Central memory CD8-positive, alpha-beta T cell (primary cell): Measurements from ENCODE around the gene RGS11.
"Not testable (repeated sequence)": the region's sequence is repeated elsewhere in the genome, so short reads cannot be mapped to it uniquely, and the experiment has no call there.

ENCODE experiments used
- ATAC-seq: fragments of 150-1000 bp; cut with Tn5 transposase; replicated peaks from 2 replicates; pipeline ENCODE4 v1.10.0; 2022; ENCODE audit warnings: mild to moderate bottlenecking, moderate FRiP score, moderate number of reproducible peaks; ENCODE audit not compliant: poor library complexity, severe bottlenecking; ENCODE audit errors: extremely low read depth
- DNase-seq, 2 donors: peaks; one replicate each; pipeline ENCODE4 v3.0.0; 2021; ENCODE audit warnings: low spot score in 2 of 2
- H3K27ac Mint-ChIP-seq: one replicate; pipeline ENCODE4 v1.8.0; 2022; ENCODE audit warnings: low read depth, mild to moderate bottlenecking, moderate library complexity, mixed read lengths
- H3K27me3 Mint-ChIP-seq: one replicate; pipeline ENCODE4 v1.8.0; 2022; ENCODE audit warnings: mixed read lengths
- H3K36me3 Mint-ChIP-seq: one replicate; pipeline ENCODE4 v1.8.0; 2022; ENCODE audit warnings: mild to moderate bottlenecking, moderate library complexity, mixed read lengths; ENCODE audit not compliant: insufficient read depth
- H3K4me1 Mint-ChIP-seq: one replicate; pipeline ENCODE4 v1.8.0; 2022; ENCODE audit warnings: mixed read lengths
- H3K4me3 Mint-ChIP-seq: one replicate; pipeline ENCODE4 v1.8.0; 2022; ENCODE audit warnings: mild to moderate bottlenecking, moderate library complexity, mixed read lengths
- H3K9me3 Mint-ChIP-seq: one replicate; pipeline ENCODE4 v1.8.0; 2022; ENCODE audit warnings: mixed read lengths

The RGS11 gene

GRCh38 chr16:270381-271255 is 5.1 kb downstream of the RGS11 start:
- no peak for ATAC-seq
- no peaks in the 10 kb centered on the region for H3K27me3 Mint-ChIP-seq
- H3K36me3 Mint-ChIP-seq: peaks cover 4% of the 10 kb centered on the region
- H3K27ac Mint-ChIP-seq: no peak overlapping the region
- DNase-seq: no peak
- H3K4me3 Mint-ChIP-seq: no peak overlapping the region
- H3K4me1 Mint-ChIP-seq: no peaks in the 10 kb centered on the region
- H3K9me3 Mint-ChIP-seq: no peaks in the 10 kb centered on the region

GRCh38 chr16:269061-269796 is 6.5 kb downstream of the RGS11 start:
- H3K27me3 Mint-ChIP-seq: no peaks in the 10 kb centered on the region
- H3K36me3 Mint-ChIP-seq: peaks cover 4% of the 10 kb centered on the region
- ATAC-seq (no peak), DNase-seq (no peak)
- no peak overlapping the region for H3K4me3 Mint-ChIP-seq
- no peaks in the 10 kb centered on the region for H3K4me1 Mint-ChIP-seq
- no peak overlapping the region for H3K27ac Mint-ChIP-seq
- no peaks in the 10 kb centered on the region for H3K9me3 Mint-ChIP-seq

GRCh38 chr16:268141-269053 is 7.3 kb downstream of the RGS11 start:
- no peak for DNase-seq

GRCh38 chr16:267562-267961 is 8.2 kb downstream of the RGS11 start:
- H3K36me3 Mint-ChIP-seq, H3K27me3 Mint-ChIP-seq, H3K4me1 Mint-ChIP-seq, ATAC-seq, DNase-seq, H3K9me3 Mint-ChIP-seq, H3K4me3 Mint-ChIP-seq, H3K27ac Mint-ChIP-seq: not testable (repeated sequence)

More at GRCh38 chr16:268141-269053, 7.3 kb downstream of the RGS11 start:
- Mint-ChIP-seq H3K4me3 (no peak overlapping the region), H3K4me1 (no peaks in the 10 kb centered on the region), H3K36me3 (peaks cover 5% of the 10 kb centered on the region), H3K27me3 (no peaks in the 10 kb centered on the region), H3K27ac (no peak overlapping the region), H3K9me3 (no peaks in the 10 kb centered on the region)
- ATAC-seq: no peak

- Mint-ChIP-seq H3K9me3 (no peaks in the 10 kb centered on the region), H3K27me3 (no peaks in the 10 kb centered on the region), H3K27ac (no peak overlapping the region), H3K4me3 (no peak overlapping the region), H3K4me1 (no peaks in the 10 kb centered on the region), H3K36me3 (peaks cover 7% of the 10 kb centered on the region)
- no peak for ATAC-seq
- DNase-seq: no peak
These were observed 9.2 kb downstream of the RGS11 start for GRCh38 chr16:266258-267164.

- DNase-seq (no peak), ATAC-seq (no peak)
- Mint-ChIP-seq H3K4me1 (no peaks in the 10 kb centered on the region), H3K9me3 (no peaks in the 10 kb centered on the region), H3K27ac (no peak overlapping the region), H3K27me3 (no peaks in the 10 kb centered on the region), H3K4me3 (no peak overlapping the region), H3K36me3 (peaks cover 8% of the 10 kb centered on the region)
These were observed 10.0 kb downstream of the RGS11 start for GRCh38 chr16:265711-266110.

- no peaks in the 10 kb centered on the region for H3K27me3 Mint-ChIP-seq
- no peak for ATAC-seq
These were observed 10.7 kb downstream of the RGS11 start for GRCh38 chr16:265002-265529.

GRCh38 chr16:264440-264951 is 11.2 kb downstream of the RGS11 start:
- Mint-ChIP-seq H3K27me3 (no peaks in the 10 kb centered on the region), H3K4me1 (no peaks in the 10 kb centered on the region), H3K36me3 (peaks cover 10% of the 10 kb centered on the region), H3K9me3 (no peaks in the 10 kb centered on the region), H3K27ac (no peak overlapping the region), H3K4me3 (no peak overlapping the region)
- ATAC-seq (no peak), DNase-seq (no peak)

More at GRCh38 chr16:265002-265529, 10.7 kb downstream of the RGS11 start:
- no peak overlapping the region for H3K4me3 Mint-ChIP-seq
- DNase-seq: no peak
- no peaks in the 10 kb centered on the region for H3K4me1 Mint-ChIP-seq
- no peak overlapping the region for H3K27ac Mint-ChIP-seq
- peaks cover 8% of the 10 kb centered on the region for H3K36me3 Mint-ChIP-seq
- no peaks in the 10 kb centered on the region for H3K9me3 Mint-ChIP-seq

- no peaks in the 10 kb centered on the region for H3K9me3 Mint-ChIP-seq
- ATAC-seq: no peak
- no peak overlapping the region for H3K4me3 Mint-ChIP-seq
- DNase-seq: no peak
- no peaks in the 10 kb centered on the region for H3K4me1 Mint-ChIP-seq
- H3K36me3 Mint-ChIP-seq: peaks cover 11% of the 10 kb centered on the region
- H3K27ac Mint-ChIP-seq: no peak overlapping the region
- H3K27me3 Mint-ChIP-seq: no peaks in the 10 kb centered on the region
These were observed 11.8 kb downstream of the RGS11 start for GRCh38 chr16:263944-264343.

- ATAC-seq: no peak
- no peaks in the 10 kb centered on the region for H3K27me3 Mint-ChIP-seq
- no peaks in the 10 kb centered on the region for H3K4me1 Mint-ChIP-seq
- H3K9me3 Mint-ChIP-seq: no peaks in the 10 kb centered on the region
- no peak for DNase-seq
- no peak overlapping the region for H3K27ac Mint-ChIP-seq
- peaks cover 10% of the 10 kb centered on the region for H3K36me3 Mint-ChIP-seq
- no peak overlapping the region for H3K4me3 Mint-ChIP-seq
These were observed 12.5 kb downstream of the RGS11 start for GRCh38 chr16:263182-263774.

- Mint-ChIP-seq H3K27ac (no peak overlapping the region), H3K4me3 (no peak overlapping the region), H3K4me1 (no peaks in the 10 kb centered on the region), H3K9me3 (no peaks in the 10 kb centered on the region), H3K27me3 (no peaks in the 10 kb centered on the region), H3K36me3 (peaks cover 8% of the 10 kb centered on the region)
- ATAC-seq (no peak), DNase-seq (no peak)
These were observed 13.5 kb downstream of the RGS11 start for GRCh38 chr16:262121-262745.
